HepG2 (cell line): ENCODE data around the gene ULK4. TPM values are rescaled to one million over a fixed set of nuclear protein-coding genes. Genes with fewer than 3 reads are reported as not detected.

ENCODE experiments used
- ATAC-seq: fragments of 200-7000 bp; cut with Tn5 transposase; 3 replicates; pipeline ENCODE4 v1.9.1; 2020; ENCODE audit warnings: mild to moderate bottlenecking, moderate library complexity
- BruUV-seq: library from RNA; stranded (reverse); fragments of 400-500 nt; replicated peaks from 2 replicates; lab custom pipeline; 2021; lab: Mats Ljungman, UMichigan
- CTCF ChIA-PET: fragments of 300-600 bp; formaldehyde crosslinking; extraction: SDS; loops from one replicate; lab custom pipeline; 2021; ENCODE audit warnings: low total read pairs, inconsistent platforms, low intra/inter-chr PET ratio; lab: Yijun Ruan, JAX
- POLR2A ChIA-PET: fragments of 350-600 bp; sonication (Branson Sonifier 250); formaldehyde crosslinking; loops from one replicate; lab custom pipeline; 2020; ENCODE audit warnings: antibody characterized with exemption, inconsistent platforms; lab: Yijun Ruan, JAX
- DNase-seq: peaks from one replicate; pipeline ENCODE4 v3.0.0-alpha.2; 2015; ENCODE audit warnings: low spot score
- FAIRE-seq: peaks from 3 replicates; lab custom pipeline; 2011; peaks lifted over from hg19 to GRCh38; lab: Jason Lieb, UNC
- H2AFZ ChIP-seq: one replicate; pipeline ENCODE4 v1.6.1; 2011; ENCODE audit warnings: low read length, inconsistent platforms
- H3K27ac ChIP-seq: fragments of 300-600 bp; 3 replicates; pipeline ENCODE4 v1.8.0; 2011; ENCODE audit warnings: mixed run types, mild to moderate bottlenecking, mixed read lengths, low read length, inconsistent platforms; ENCODE audit not compliant: insufficient read depth; ENCODE audit errors: extremely low read length
- H3K27me3 ChIP-seq, 2 experiments: fragments of 200-600 bp in 1 of 2; 2 replicates in 1 of 2; 3 replicates in 1 of 2; pipeline versions ENCODE4 v1.6.0 to v1.8.0; 2011; ENCODE audit warnings: low read length in 2 of 2, mild to moderate bottlenecking in 2 of 2, moderate library complexity in 2 of 2, inconsistent platforms in 1 of 2; ENCODE audit not compliant: insufficient read depth in 2 of 2, control insufficient read depth in 1 of 2
- H3K36me3 ChIP-seq, 2 experiments: fragments of 200-600 bp in 1 of 2; replicated peaks in 1 of 2; 2 replicates in 1 of 2; 3 replicates in 1 of 2; pipeline versions ENCODE4 v1.5.1 to v1.8.0; 2011; ENCODE audit warnings: low read length in 2 of 2, inconsistent platforms in 1 of 2; ENCODE audit not compliant: insufficient read depth in 2 of 2, control insufficient read depth in 1 of 2
- H3K4me1 ChIP-seq: 2 replicates; pipeline ENCODE4 v1.5.1; 2012; ENCODE audit warnings: low read length, inconsistent platforms; ENCODE audit not compliant: insufficient read depth
- H3K4me2 ChIP-seq: 2 replicates; pipeline ENCODE4 v1.6.0; 2011; ENCODE audit warnings: low read depth, low read length, inconsistent platforms
- H3K4me3 ChIP-seq, 3 experiments: fragments of 200-600 bp in 1 of 3; sonication (generic), shearing (Covaris generic) in 1 of 3; replicated peaks in 1 of 3; 2 replicates each; pipeline ENCODE4 v1.5.1; 2011 to 2016; ENCODE audit warnings: low read length in 3 of 3, inconsistent platforms in 2 of 3, low read depth in 2 of 3, mild to moderate bottlenecking in 2 of 3, control low read depth in 1 of 3, mixed read lengths in 1 of 3; ENCODE audit not compliant: insufficient read depth in 1 of 3
- H3K79me2 ChIP-seq: one replicate; pipeline ENCODE4 v1.6.1; 2011; ENCODE audit warnings: low read length, inconsistent platforms; ENCODE audit not compliant: insufficient read depth
- H3K9ac ChIP-seq: 2 replicates; pipeline ENCODE4 v1.6.0; 2011; ENCODE audit warnings: mild to moderate bottlenecking, low read depth, low read length, inconsistent platforms; ENCODE audit not compliant: insufficient read depth
- H3K9me3 ChIP-seq: 2 replicates; pipeline ENCODE4 v1.5.1; 2012; ENCODE audit warnings: mild to moderate bottlenecking, low read length
- H4K20me1 ChIP-seq: 2 replicates; pipeline ENCODE4 v1.6.0; 2011; ENCODE audit warnings: inconsistent platforms, mild to moderate bottlenecking, low read length, moderate library complexity; ENCODE audit not compliant: insufficient read depth
- DDIT3 ChIP-seq: sonication (generic); formaldehyde crosslinking; IDR thresholded peaks from 2 replicates; pipeline ENCODE4 v1.4.0; 2020; ENCODE audit warnings: mild to moderate bottlenecking, missing genetic modification reagents
- DNMT3B ChIP-seq: conservative IDR thresholded peaks from 2 replicates; pipeline ENCODE4 v1.6.1; 2016; ENCODE audit warnings: missing biosample characterization, control low read depth
- GPN1 ChIP-seq: sonication (generic); formaldehyde crosslinking; IDR thresholded peaks from 2 replicates; pipeline ENCODE4 v1.5.1; 2020; ENCODE audit warnings: missing genetic modification reagents, borderline replicate concordance
- HES4 ChIP-seq: sonication (generic); formaldehyde crosslinking; IDR thresholded peaks from 2 replicates; pipeline ENCODE4 v1.9.0; 2021; ENCODE audit warnings: mild to moderate bottlenecking, missing genetic modification reagents, borderline replicate concordance
- JUND ChIP-seq: sonication (generic); formaldehyde crosslinking; IDR thresholded peaks from 2 replicates; pipeline ENCODE4 v1.8.0; 2022; ENCODE audit warnings: mild to moderate bottlenecking, missing genetic modification reagents
- ZNF710 ChIP-seq: sonication (generic); formaldehyde crosslinking; IDR thresholded peaks from 2 replicates; pipeline ENCODE4 v1.5.0; 2020; ENCODE audit warnings: mild to moderate bottlenecking, missing genetic modification reagents, borderline replicate concordance
- ZNF891 ChIP-seq: sonication (generic); formaldehyde crosslinking; IDR thresholded peaks from 2 replicates; pipeline ENCODE4 v1.5.0; 2020; ENCODE audit warnings: mild to moderate bottlenecking, missing genetic modification reagents
- ZSCAN31 ChIP-seq: sonication (generic); formaldehyde crosslinking; IDR thresholded peaks from 2 replicates; pipeline ENCODE4 v1.5.0; 2020; ENCODE audit warnings: low read depth, mild to moderate bottlenecking, missing genetic modification reagents
- WGBS: methylation state at CpG from one replicate; pipeline ENCODE4 v1.1.6; 2017; ENCODE audit warnings: low lambda C conversion rate; 5-methylcytosine and 5-hydroxymethylcytosine counted together
- in situ Hi-C: cut with HindIII; loops from 2 replicates; pipeline ENCODE4 v1.10.0; 2017; ENCODE audit warnings: low pct_unique_long_range_greater_than_20kb; ENCODE audit not compliant: extremely low pct_ligation_motif_present
- intact Hi-C: fragments of 100-400 bp; cut with micrococcal nuclease; formaldehyde crosslinking; loops from one replicate; pipeline ENCODE4 v1.10.0; 2022; ENCODE audit not compliant: unreplicated experiment
- polyA plus RNA-seq, 8 experiments: library from polyadenylated mRNA; depleted of rRNA in 3 of 8; stranded (reverse) in 7 of 8; unstranded in 1 of 8; fragments of >200 nt; fragmentation: Illumina TruSeq in 4 of 8; extraction: Trizol in 4 of 8; gene quantifications; 2 replicates each; pipeline versions ENCODE4 v1.2.1 to v1.2.3, GENCODE V29; 2011 to 2016; ENCODE audit warnings: low read depth in 4 of 8, missing spikeins in 1 of 8, mixed read lengths in 1 of 8; ENCODE audit not compliant: insufficient read depth in 1 of 8
- total RNA-seq, 5 experiments: library from RNA; depleted of rRNA; stranded (reverse); fragments of >200 nt; fragmentation: Illumina TruSeq; extraction: Trizol; gene quantifications; 2 replicates each; pipeline ENCODE4 v1.2.3, GENCODE V29; 2016; ENCODE audit warnings: low read depth in 1 of 5

The ULK4 gene
- total and polyA plus RNA-seq, 2 of the 13 experiments (the other 11 are each of a cell fraction or from before 2014, with no cell fraction given), result 6.7 to 11.8 TPM

GRCh38 chr3:41966206-41966605 lies 4.3 kb upstream of the ULK4 start:
- WGBS, result 31% methylated on average over 6 of the region's 6 CpGs
- ChIA-PET CTCF (no interaction called here), POLR2A (no interaction called here)
- TF ChIP-seq JUND (no peak), HES4 (CRISPR knock-in tag) (no peak), ZNF710 (no peak), GPN1 (CRISPR knock-in tag) (no peak), ZNF891 (CRISPR knock-in tag) (no peak), DNMT3B (no peak)
- ATAC-seq, result no peak
- no peak overlapping the region for H2AFZ ChIP-seq
- H3K36me3 ChIP-seq, result no peaks in the 10 kb centered on the region
- in situ Hi-C loops (no loop called here), intact Hi-C loops (no loop called here)
- H3K27me3 ChIP-seq, result peaks cover 0 to 10% of the 10 kb centered on the region in 2 experiments; a peak in 2 of 5 replicates
- no peak overlapping the region for H3K9ac ChIP-seq
- no peak for DNase-seq
- no TSS peak for BruUV-seq
- H3K27ac ChIP-seq, result no peak overlapping the region
- no peak overlapping the region for H3K4me3 ChIP-seq
- H4K20me1 ChIP-seq, result no peaks in the 10 kb centered on the region
- no peak for FAIRE-seq
- H3K9me3 ChIP-seq, result no peaks in the 10 kb centered on the region
- peaks cover 5% of the 10 kb centered on the region; the same call in 1 of the 2 replicates for H3K4me1 ChIP-seq
- no peaks in the 10 kb centered on the region for H3K79me2 ChIP-seq
- no peak overlapping the region for H3K4me2 ChIP-seq

- Histone ChIP-seq H3K9ac (no peak overlapping the region), H3K9me3 (no peaks in the 10 kb centered on the region), H3K36me3 (no peaks in the 10 kb centered on the region), H4K20me1 (no peaks in the 10 kb centered on the region), H3K27ac (no peak overlapping the region), H3K27me3 (peaks cover 0 to 10% of the 10 kb centered on the region in 2 experiments; a peak in 2 of 5 replicates), H3K4me2 (no peak overlapping the region; the same call in 1 of the 2 replicates), H3K79me2 (peaks cover 5% of the 10 kb centered on the region), H3K4me3 (no peak overlapping the region), H3K4me1 (peaks cover 16% of the 10 kb centered on the region), H2AFZ (no peak overlapping the region)
- FAIRE-seq (no peak), ATAC-seq (no peak), DNase-seq (no peak)
- TF ChIP-seq DDIT3 (no peak), ZSCAN31 (CRISPR knock-in tag) (peak; percentile 98)
- WGBS, result 36% methylated on average over 8 of the region's 10 CpGs
- in situ Hi-C loops (no loop called here), intact Hi-C loops (no loop called here)
- BruUV-seq, result no TSS peak
- POLR2A ChIA-PET, result interaction anchor here (1.1 kb wide), 1 partner anchor 8 kb away, joined by 3 read pairs; no protein-coding TSS in a partner anchor
- CTCF ChIA-PET, result no interaction called here
These were observed 1.9 kb upstream of the ULK4 start for GRCh38 chr3:41963823-41964222.
